GM08714 (cell line): Measurements from ENCODE around the gene JUNB.

Experiments used
- H3K4me3 ChIP-seq: fragments of 200-500 bp; sonication (Bioruptor generic); 2 replicates; pipeline ENCODE4 v1.5.1; 2014; ENCODE audit warnings: mild to moderate bottlenecking, low read length, inconsistent platforms
- ZNF274 ChIP-seq: IDR thresholded peaks from 2 replicates; pipeline ENCODE4 v1.6.1; 2012; ENCODE audit warnings: mild to moderate bottlenecking, low read depth, low read length

JUNB gene

DNA sequence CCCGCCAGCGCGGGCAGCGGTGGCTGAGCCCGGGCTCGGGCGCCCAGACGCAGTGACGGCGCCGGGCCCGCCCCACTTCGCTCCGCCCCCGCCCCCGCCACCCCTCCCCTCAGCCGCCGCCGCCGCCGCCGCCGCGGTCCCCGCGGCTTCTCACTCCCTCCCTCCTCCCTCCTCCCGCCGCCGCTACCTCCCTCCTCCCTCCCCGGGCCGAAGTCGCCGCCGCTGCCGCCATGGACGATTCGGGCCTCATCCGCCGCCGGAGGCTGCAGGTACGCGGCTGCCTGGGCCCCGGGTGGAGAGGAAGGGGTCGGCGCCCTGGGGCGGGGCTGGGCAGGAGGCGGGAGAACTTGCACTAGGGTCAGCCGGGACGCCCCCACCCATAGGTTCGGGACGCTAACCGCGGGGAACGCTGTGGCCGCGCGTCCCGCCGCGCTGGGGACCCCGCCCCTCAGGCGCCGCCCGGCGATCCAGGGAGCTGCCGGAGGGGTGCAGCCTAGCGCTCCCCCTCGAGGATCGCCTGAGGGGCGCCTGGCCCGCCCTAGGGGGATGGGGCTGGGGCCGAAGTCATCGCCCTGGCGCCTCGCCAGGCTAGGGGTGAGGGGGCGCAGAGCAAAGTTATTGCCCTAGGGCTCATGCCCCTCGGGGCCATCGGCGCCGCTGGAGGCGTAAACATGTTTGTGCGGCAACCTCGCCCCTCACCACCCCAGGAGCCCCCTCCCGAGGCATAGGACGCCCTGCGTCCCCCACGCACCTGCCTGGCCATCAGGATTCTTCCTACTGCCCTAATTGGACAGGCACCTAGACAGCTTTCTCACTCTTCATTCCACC lies 42.7 kb downstream of the JUNB start:
- TF ChIP-seq ZNF274: no peak
- H3K4me3 ChIP-seq: no peak overlapping the region; the same call in 1 of the 2 replicates

DNA sequence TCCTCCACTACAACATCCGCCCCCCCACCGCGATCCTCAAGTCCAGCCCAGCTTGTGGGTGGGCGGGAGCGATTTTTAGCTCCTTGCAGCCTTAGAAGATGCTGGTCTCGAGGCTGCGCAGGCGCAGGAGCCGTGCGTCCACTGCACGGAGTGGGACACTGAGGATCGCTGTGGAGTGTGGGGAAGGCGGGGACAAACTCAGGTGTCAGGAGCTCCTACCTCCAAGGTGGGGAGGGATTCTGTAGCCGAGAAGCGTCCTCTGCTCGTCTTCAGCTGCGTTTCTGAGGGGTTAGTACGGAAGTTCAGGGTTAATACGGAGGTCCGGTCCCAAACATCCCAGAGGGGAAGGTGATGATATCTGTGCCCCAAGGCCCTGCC lies 43.3 kb downstream of the JUNB start, which contains the start of gene RTBDN:
RTBDN (minus strand) TSS at position 14 of the 378 bp plus-strand sequence. CDS start 4,600 bp downstream, outside the sequence.
- H3K4me3 ChIP-seq: no peak within 1 kb of the TSS; the same call in 1 of the 2 replicates
- no peak for TF ChIP-seq ZNF274

- no peak overlapping the region for H3K4me3 ChIP-seq
Measured at GRCh38 chr19:12834976-12835757, 43.9 kb downstream of the JUNB start.

GRCh38 chr19:12836529-12836863 lies 45.2 kb downstream of the JUNB start:
- no peak for TF ChIP-seq ZNF274
- H3K4me3 ChIP-seq: no peak overlapping the region

More at GRCh38 chr19:12834976-12835757, 43.9 kb downstream of the JUNB start:
- no peak for TF ChIP-seq ZNF274

- TF ChIP-seq ZNF274: no peak
- no peak overlapping the region for H3K4me3 ChIP-seq
Measured at GRCh38 chr19:12837225-12837624, 45.9 kb downstream of the JUNB start.

DNA sequence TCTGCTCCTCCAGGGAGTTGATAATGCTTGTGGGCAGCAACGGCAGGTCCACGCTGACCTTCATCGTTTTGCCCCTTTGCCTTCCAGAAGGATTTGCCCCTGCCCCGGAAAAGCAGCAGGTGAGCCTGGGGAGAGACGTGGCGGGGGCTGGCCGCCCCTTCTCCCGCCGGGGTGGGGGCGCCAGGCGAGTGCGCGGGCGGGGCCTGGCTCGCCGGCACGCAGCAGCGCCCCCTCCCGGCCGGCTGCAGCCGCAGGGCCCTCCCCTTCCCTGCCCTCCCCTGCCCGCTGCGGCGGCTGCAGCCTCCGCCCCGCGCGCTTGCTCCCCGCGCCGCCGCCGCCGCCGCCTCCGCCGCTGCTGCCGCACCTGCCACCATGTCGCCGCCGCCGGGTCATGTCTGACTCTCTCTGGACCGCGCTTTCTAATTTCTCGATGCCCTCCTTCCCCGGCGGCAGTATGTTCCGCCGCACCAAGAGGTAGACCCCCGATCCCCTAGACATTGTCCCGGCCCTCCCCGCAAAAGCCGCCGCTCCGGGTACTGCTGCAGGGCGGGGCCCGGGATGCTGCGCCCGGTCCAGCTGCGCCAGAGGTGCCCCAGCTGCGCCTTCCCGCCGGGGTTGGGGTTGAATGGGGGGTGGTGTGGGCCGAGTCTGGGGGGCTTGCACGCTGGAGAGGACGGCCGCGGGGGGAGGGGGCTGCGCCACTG lies 47.0 kb downstream of the JUNB start, which contains the start of gene MAST1:
MAST1 (plus strand) TSS at position 334 of the 704 bp plus-strand sequence; CDS start at position 392, 58 bp downstream.
- no peak for TF ChIP-seq ZNF274
- H3K4me3 ChIP-seq: no peak within 1 kb of the TSS; the same call in 1 of the 2 replicates

DNA sequence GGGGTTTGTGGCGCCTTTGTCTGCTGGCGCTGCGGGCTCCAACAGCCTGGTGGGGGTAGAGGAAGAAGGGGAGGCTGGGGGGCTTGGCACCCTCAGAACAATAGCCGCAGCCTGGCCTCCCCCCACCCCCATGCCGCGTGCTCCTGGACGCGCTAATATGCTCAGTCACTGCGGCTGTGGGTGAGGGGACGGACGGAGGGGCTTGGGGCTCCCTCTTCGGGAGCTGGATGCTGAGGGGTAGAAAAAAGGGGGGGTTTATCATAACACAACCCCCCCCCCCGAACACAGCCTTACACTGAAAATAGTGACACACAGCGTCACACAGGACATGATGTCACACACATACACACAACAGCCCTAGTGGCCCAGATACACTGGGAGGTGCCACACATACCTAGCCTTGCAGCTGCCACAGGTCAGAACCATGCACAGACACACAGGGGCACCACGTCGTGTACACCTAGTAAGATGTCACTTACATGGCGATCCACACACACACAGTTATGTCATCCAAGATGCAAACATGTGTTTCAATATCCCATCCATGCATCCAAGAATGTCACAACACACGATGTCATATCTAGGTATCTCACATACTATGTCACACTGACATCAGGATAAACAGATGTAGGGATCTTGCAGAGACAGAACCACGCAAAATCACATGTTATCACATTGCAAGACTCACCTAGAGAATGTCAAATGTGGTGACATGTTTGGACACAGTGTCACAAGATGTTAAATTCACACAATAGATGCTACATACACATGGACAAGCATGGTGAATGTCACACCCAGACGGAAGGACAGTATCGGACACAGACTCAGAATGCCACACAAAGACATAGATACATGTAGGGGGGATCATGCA lies 47.8 kb downstream of the JUNB start:
- no peak overlapping the region for H3K4me3 ChIP-seq
- no peak for TF ChIP-seq ZNF274

DNA sequence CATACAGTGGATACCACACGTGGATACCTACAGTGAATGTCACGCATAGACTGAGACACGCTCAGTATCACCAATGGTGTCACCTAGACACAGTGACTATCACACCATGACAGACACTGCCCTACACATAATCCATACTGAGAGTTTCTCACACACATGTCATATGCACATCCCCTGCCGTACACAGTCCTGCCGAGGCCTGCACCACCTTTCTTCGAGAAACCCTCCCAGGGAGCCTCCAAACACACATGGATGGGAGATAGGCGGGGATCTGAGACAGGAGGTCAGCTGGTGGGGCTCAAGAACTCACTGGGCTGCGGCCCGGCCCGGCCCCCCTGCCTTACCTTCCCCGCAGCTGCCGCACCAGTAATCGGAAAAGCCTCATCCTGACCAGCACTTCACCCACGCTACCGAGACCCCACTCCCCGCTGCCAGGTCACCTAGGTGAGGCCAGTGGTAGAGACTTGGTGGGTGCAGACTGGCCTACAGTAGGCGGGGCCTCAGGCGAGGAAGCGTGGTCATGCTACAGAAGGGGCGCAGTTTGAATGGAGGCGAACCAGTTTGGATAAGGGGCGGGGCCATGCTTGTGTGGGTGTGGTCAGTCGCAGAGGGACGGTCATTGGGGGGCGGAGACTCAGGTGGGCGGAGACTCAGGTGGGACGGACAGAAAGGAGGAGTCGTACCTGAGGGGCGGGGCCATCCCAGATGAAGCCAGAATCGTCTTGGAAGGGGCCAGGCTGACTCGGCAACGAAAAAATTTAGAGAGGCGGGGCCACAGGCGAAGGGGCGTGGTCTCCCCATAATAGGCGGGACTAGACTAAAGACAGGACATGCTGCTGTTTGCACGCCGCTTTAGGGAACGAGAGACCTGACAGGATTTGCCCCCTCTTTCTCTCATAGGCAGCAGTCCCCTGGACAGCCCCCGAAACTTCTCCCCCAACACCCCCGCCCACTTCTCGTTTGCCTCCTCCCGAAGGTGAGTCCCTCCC lies 49.1 kb downstream of the JUNB start:
- no peak for TF ChIP-seq ZNF274
- no peak overlapping the region for H3K4me3 ChIP-seq

DNA sequence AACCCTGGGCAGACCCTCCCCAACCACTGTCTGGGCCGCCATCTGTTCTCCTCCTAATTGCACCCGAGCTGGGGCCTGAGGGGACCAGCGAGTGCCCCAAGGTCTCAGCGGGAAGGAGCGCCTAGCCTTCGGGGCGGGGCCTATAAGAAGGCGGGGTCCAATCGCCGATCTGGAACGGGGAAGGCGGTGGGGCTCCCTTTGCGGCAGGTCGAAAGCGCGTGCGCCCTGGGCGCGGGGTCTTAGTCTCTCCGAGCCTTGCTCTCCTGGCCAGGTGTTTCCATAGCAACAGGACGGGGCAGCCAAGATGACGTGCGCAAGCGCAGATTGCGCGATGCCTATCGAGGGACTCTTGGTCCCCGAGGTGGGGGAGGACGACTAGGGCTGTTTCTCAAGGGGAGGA lies 49.8 kb downstream of the JUNB start:
- no peak for TF ChIP-seq ZNF274
- H3K4me3 ChIP-seq: no peak overlapping the region; the same call in 1 of the 2 replicates

DNA sequence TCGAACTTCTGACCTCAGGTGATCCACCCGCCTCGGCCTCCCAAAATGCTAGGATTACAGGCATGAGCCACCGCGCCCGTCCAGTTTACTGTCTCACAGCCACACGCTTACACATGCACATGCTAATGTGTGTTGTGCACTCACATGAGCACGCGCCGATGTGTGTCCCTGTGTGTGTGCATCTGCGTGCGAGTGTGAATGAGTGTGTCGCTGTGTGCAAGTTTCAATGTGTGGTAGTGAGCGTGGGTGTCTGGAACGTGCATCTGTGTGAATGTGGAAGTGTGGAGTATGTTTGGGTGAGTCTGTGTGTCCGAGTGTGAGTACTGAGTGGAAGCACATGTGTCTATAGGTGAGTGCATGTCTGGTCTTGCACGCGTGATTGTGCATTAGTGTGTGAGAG lies 51.2 kb downstream of the JUNB start:
- no peak for TF ChIP-seq ZNF274
- H3K4me3 ChIP-seq: no peak overlapping the region
